Measurements from ENCODE around the gene AGL.

The AGL gene

DNA sequence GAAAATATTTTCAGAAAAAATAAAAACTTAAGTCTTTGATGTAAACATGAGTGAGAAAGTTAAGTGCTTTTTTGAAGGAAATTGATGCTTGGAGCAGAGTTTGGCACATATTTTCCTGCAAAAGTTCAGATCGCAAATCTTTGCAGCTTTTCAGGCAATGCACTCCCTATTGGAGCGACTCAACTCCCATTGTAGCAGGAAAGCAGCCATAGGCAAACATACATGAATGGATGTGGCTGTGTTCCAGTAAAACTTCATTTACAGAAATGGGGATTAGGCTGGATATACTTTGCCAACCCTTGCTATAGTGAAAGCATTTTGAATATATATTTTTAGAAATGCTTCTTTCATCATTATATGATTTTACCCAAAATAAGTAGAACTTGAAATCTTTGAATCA is 8.1 kb downstream of the AGL start:
- peaks cover 43% of the 10 kb centered on the region for H3K36me3 Mint-ChIP-seq (ENCODE audit: low read depth)
- TF ChIP-seq, protein P1, sequence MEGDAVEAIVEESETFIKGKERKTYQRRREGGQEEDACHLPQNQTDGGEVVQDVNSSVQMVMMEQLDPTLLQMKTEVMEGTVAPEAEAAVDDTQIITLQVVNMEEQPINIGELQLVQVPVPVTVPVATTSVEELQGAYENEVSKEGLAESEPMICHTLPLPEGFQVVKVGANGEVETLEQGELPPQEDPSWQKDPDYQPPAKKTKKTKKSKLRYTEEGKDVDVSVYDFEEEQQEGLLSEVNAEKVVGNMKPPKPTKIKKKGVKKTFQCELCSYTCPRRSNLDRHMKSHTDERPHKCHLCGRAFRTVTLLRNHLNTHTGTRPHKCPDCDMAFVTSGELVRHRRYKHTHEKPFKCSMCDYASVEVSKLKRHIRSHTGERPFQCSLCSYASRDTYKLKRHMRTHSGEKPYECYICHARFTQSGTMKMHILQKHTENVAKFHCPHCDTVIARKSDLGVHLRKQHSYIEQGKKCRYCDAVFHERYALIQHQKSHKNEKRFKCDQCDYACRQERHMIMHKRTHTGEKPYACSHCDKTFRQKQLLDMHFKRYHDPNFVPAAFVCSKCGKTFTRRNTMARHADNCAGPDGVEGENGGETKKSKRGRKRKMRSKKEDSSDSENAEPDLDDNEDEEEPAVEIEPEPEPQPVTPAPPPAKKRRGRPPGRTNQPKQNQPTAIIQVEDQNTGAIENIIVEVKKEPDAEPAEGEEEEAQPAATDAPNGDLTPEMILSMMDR (IDR thresholded peaks at IDR 0.05; ENCODE audit: unreplicated experiment in 3 of 3): no peak
- H3K27me3 Mint-ChIP-seq (ENCODE audit: low read depth): no peaks in the 10 kb centered on the region
- peaks cover 2% of the 10 kb centered on the region for H3K4me1 Mint-ChIP-seq
- no peak overlapping the region for H3K4me3 Mint-ChIP-seq
- H3K9me3 Mint-ChIP-seq: no peaks in the 10 kb centered on the region
- no peak overlapping the region for H3K27ac Mint-ChIP-seq

DNA sequence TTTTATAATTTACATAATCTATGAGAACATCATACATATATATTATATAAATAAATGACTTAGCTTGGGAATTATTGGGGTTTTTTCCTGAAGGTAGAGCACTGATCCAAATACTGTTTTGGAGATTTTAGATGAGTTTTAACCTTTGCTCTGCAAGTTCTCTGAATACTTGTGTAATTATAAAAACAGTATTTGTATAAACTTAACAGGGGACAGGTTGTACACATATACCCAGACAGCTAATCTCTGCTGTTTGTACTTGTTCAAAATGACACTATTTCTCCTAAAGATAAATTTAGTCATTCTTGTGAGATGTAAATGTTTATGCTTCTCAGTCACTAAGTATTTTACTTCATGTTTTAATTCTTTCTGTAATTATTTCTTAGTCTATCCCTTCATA is 8.7 kb downstream of the AGL start:
- no peaks in the 10 kb centered on the region for H3K9me3 Mint-ChIP-seq
- TF ChIP-seq, protein P1 (IDR thresholded peaks at IDR 0.05; ENCODE audit: unreplicated experiment in 3 of 3): no peak
- no peaks in the 10 kb centered on the region for H3K4me1 Mint-ChIP-seq
- H3K36me3 Mint-ChIP-seq (ENCODE audit: low read depth): peaks cover 40% of the 10 kb centered on the region
- no peaks in the 10 kb centered on the region for H3K27me3 Mint-ChIP-seq (ENCODE audit: low read depth)
- no peak overlapping the region for H3K27ac Mint-ChIP-seq
- H3K4me3 Mint-ChIP-seq: no peak overlapping the region

DNA sequence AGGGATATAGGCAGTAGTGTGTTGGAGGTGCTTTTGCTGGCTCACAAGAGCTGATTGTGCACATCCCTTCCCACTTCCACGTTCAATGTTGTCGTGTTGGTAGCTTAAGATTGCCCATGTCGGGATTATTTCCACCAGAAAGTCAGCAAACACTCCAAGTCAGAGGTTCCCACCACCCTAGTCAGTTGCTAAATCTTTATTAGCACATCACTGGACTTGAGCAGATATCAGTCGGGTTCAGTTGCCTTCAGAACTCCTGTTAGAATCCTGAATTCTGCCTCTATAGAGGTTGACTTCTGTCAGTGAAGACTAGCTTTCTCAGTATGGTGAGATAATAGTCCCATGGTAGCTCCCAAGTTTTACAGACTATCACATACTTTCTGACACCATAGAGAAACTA is 10.5 kb downstream of the AGL start:
- no peak overlapping the region for H3K27ac Mint-ChIP-seq
- no peak overlapping the region for H3K4me3 Mint-ChIP-seq
- H3K9me3 Mint-ChIP-seq: no peaks in the 10 kb centered on the region
- TF ChIP-seq, protein P1 (IDR thresholded peaks at IDR 0.05; ENCODE audit: unreplicated experiment in 3 of 3): no peak
- no peaks in the 10 kb centered on the region for H3K4me1 Mint-ChIP-seq
- peaks cover 36% of the 10 kb centered on the region for H3K36me3 Mint-ChIP-seq (ENCODE audit: low read depth)
- no peaks in the 10 kb centered on the region for H3K27me3 Mint-ChIP-seq (ENCODE audit: low read depth)

DNA sequence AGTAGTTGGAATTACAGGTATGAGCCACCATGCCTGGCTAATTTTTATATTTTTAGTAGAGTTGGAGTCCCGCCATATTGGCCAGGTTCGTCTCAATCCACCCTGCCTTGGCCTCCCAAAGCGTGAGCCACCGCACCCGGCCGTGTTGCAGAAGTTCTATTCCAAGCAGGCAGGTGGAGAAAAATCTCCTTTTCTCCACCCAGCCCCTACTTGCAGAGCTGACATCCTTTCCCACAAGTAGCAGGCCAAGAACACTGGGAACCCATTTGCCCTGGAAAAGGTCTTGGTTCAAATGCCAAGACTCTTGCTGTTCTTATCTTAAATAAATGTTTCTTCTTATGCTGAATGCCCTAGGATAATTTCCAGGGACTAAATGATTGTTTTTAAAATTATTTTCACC is 17.5 kb downstream of the AGL start:
- Mint-ChIP-seq H3K27me3 (ENCODE audit: low read depth) (no peaks in the 10 kb centered on the region), H3K4me1 (no peaks in the 10 kb centered on the region), H3K27ac (no peak overlapping the region), H3K9me3 (no peaks in the 10 kb centered on the region), H3K36me3 (ENCODE audit: low read depth) (peaks cover 15% of the 10 kb centered on the region), H3K4me3 (no peak overlapping the region)
- TF ChIP-seq, protein P1 (IDR thresholded peaks at IDR 0.05; ENCODE audit: unreplicated experiment in 3 of 3): no peak

DNA sequence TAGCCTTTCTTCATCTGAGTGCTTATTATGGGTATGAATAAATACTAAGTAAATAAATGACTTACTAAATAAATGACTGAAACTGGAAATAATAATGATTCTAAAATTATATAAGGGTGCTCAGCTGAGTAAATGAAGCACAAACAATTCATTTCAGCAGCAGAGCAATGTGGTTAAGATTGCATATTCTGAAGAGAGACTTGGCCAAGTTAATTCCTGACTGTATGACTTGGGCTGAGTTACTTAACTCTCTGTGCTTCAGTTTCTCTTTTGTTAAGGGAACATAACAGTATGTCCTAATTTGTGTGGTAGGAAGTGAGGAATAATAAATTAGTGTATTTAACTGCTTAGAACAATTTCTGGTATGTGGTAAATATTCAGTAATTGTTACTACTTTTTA is 19.1 kb downstream of the AGL start:
- TF ChIP-seq, protein P1 (IDR thresholded peaks at IDR 0.05; ENCODE audit: unreplicated experiment in 3 of 3): no peak
- Mint-ChIP-seq H3K36me3 (ENCODE audit: low read depth) (peaks cover 8% of the 10 kb centered on the region), H3K9me3 (no peaks in the 10 kb centered on the region), H3K4me1 (no peaks in the 10 kb centered on the region), H3K4me3 (no peak overlapping the region), H3K27ac (no peak overlapping the region), H3K27me3 (ENCODE audit: low read depth) (no peaks in the 10 kb centered on the region)

DNA sequence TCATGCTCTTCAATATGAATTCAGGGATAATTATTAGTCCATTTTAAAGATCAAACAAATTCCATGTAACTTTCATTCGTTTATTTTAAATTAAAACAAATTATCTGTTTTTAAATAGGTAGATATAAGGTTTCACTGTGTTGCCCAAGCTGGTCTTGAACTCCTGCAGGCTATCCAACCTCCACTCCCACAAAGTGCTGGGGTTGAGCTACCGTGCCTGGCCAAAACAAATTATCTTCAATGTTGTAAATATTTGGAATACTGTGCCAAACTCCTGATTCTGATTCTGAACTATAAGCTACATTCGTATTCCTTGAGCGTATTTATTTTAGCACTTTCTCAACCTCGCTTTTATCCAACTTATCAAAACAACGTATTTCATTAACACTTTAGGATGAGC is 19.6 kb downstream of the AGL start:
- H3K27ac Mint-ChIP-seq: no peak overlapping the region

More for the DNA sequence above, 19.6 kb downstream of the AGL start:
- Mint-ChIP-seq H3K9me3 (no peaks in the 10 kb centered on the region), H3K4me1 (no peaks in the 10 kb centered on the region), H3K27me3 (ENCODE audit: low read depth) (no peaks in the 10 kb centered on the region), H3K4me3 (no peak overlapping the region), H3K36me3 (ENCODE audit: low read depth) (peaks cover 4% of the 10 kb centered on the region)
- TF ChIP-seq, protein P1 (IDR thresholded peaks at IDR 0.05; ENCODE audit: unreplicated experiment in 3 of 3): no peak
